AG04450 (cell line): ENCODE results near the gene UBL4B. TPM values are rescaled to one million over a fixed set of nuclear protein-coding genes. Genes with fewer than 3 reads are reported as not detected.

Experiments used
- CTCF ChIA-PET: fragments of 300-600, 350-600 bp; formaldehyde crosslinking; extraction: SDS; loops from one replicate; lab custom pipeline; 2022; ENCODE audit warnings: antibody characterized with exemption, inconsistent platforms; lab: Charles Lee
- POLR2A ChIA-PET: fragments of 350-600 bp; formaldehyde crosslinking; extraction: SDS; loops from one replicate; lab custom pipeline; 2021; ENCODE audit warnings: antibody characterized with exemption, inconsistent platforms; lab: Yijun Ruan, JAX
- DNase-seq: peaks from one replicate; pipeline ENCODE4 v3.0.0-alpha.2; 2011; ENCODE audit warnings: low read depth, low spot score
- H3K27ac ChIP-seq: one replicate; pipeline ENCODE4 v1.5.1; 2012; ENCODE audit warnings: low read depth, low read length, control low read depth
- H3K27me3 ChIP-seq: one replicate; pipeline ENCODE4 v1.6.0; 2012; ENCODE audit warnings: low read length; ENCODE audit not compliant: control insufficient read depth, insufficient read depth
- H3K4me3 ChIP-seq: 2 replicates; pipeline ENCODE4 v1.5.1; 2011; ENCODE audit warnings: mild to moderate bottlenecking, low read depth, low read length, control low read depth
- H3K9me3 ChIP-seq: 2 replicates; pipeline ENCODE4 v1.5.1; 2012; ENCODE audit warnings: low read length; ENCODE audit not compliant: control insufficient read depth, insufficient read depth
- polyA plus RNA-seq: library from polyadenylated mRNA; depleted of rRNA; stranded (reverse); fragments of >200 nt; gene quantifications from 2 replicates; pipeline ENCODE4 v1.2.3, GENCODE V29; 2011; rRNA removed
- TF ChIP-seq, protein P1 (sequence below): IDR thresholded peaks from 2 replicates; pipeline ENCODE4 v1.5.1; 2011; ENCODE audit warnings: low read depth, low read length, control low read depth, inconsistent platforms

UBL4B gene
- polyA plus RNA-seq, 1 experiment: not detected

DNA sequence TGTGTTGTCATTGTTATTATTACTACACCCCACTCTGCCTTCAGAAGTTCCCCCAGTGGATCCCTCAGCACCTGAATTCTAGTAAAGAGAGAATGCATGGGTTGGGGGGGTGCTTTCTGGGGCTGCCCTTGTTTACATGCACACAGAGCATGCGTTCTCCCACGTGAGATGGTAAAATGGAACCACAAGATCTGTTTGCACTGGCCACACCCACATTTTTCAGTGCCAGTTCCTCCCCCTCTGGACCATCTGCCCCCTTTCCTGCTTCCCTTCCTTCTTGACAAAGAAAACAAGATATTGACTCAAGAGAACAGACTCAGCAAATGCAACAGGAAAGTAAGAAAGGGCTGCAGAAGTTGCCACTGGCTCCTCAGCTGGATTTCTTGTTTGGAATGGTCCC lies 46.9 kb downstream of the UBL4B start:
- TF ChIP-seq, protein P1, sequence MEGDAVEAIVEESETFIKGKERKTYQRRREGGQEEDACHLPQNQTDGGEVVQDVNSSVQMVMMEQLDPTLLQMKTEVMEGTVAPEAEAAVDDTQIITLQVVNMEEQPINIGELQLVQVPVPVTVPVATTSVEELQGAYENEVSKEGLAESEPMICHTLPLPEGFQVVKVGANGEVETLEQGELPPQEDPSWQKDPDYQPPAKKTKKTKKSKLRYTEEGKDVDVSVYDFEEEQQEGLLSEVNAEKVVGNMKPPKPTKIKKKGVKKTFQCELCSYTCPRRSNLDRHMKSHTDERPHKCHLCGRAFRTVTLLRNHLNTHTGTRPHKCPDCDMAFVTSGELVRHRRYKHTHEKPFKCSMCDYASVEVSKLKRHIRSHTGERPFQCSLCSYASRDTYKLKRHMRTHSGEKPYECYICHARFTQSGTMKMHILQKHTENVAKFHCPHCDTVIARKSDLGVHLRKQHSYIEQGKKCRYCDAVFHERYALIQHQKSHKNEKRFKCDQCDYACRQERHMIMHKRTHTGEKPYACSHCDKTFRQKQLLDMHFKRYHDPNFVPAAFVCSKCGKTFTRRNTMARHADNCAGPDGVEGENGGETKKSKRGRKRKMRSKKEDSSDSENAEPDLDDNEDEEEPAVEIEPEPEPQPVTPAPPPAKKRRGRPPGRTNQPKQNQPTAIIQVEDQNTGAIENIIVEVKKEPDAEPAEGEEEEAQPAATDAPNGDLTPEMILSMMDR: no peak
- ChIA-PET CTCF (no interaction called here), POLR2A (no interaction called here)
- Histone ChIP-seq H3K9me3 (no peaks in the 10 kb centered on the region; the same call in 1 of the 2 replicates), H3K27me3 (peaks cover 17% of the 10 kb centered on the region), H3K4me3 (no peak overlapping the region), H3K27ac (no peak overlapping the region)
- no peak for DNase-seq

GRCh38 chr1:110160538-110161100 lies 48.4 kb downstream of the UBL4B start:
- TF ChIP-seq, protein P1: no peak
- H3K27me3 ChIP-seq: peaks cover 23% of the 10 kb centered on the region
- no peak for DNase-seq
- no peaks in the 10 kb centered on the region; the same call in 1 of the 2 replicates for H3K9me3 ChIP-seq
- H3K27ac ChIP-seq: no peak overlapping the region
- ChIA-PET POLR2A (no interaction called here), CTCF (interaction anchor here (1.3 kb wide), 1 partner anchor 36 kb away, joined by 4 read pairs; no protein-coding TSS in a partner anchor)
- no peak overlapping the region for H3K4me3 ChIP-seq

GRCh38 chr1:110161165-110161564 lies 48.9 kb downstream of the UBL4B start:
- Histone ChIP-seq H3K9me3 (no peaks in the 10 kb centered on the region; the same call in 1 of the 2 replicates), H3K4me3 (no peak overlapping the region), H3K27me3 (peaks cover 26% of the 10 kb centered on the region), H3K27ac (no peak overlapping the region)
- ChIA-PET POLR2A (no interaction called here), CTCF (interaction anchor here (1.3 kb wide), 1 partner anchor 36 kb away, joined by 4 read pairs; no protein-coding TSS in a partner anchor)
- TF ChIP-seq, protein P1: no peak
- DNase-seq: no peak

GRCh38 chr1:110161849-110162248 lies 49.6 kb downstream of the UBL4B start:
- peaks cover 29% of the 10 kb centered on the region for H3K27me3 ChIP-seq
- ChIA-PET POLR2A (no interaction called here), CTCF (interaction anchor here (1.3 kb wide), 1 partner anchor 35 kb away, joined by 4 read pairs; no protein-coding TSS in a partner anchor)
- H3K9me3 ChIP-seq: no peaks in the 10 kb centered on the region; the same call in 1 of the 2 replicates
- no peak for DNase-seq
- H3K4me3 ChIP-seq: no peak overlapping the region
- TF ChIP-seq, protein P1: no peak
- no peak overlapping the region for H3K27ac ChIP-seq

Other genes with a start within 250 kb of the UBL4B start
- gene CSF1, start 201.6 kb upstream of the UBL4B start, polyA plus RNA-seq: 70.1 and 84.1 TPM in 2 replicates
- 120 and 133 TPM in 2 replicates for gene AHCYL1, start 127.7 kb upstream of the UBL4B start, polyA plus RNA-seq
- 31.3 and 36.2 TPM in 2 replicates for gene STRIP1, start 77.8 kb upstream of the UBL4B start, polyA plus RNA-seq
- not detected in 2 replicates for gene ALX3, start 41.8 kb upstream of the UBL4B start, polyA plus RNA-seq
- 0.02 and 0.05 TPM in 2 replicates for gene SLC6A17, start 38.1 kb downstream of the UBL4B start, polyA plus RNA-seq
- gene KCNC4, start 97.9 kb downstream of the UBL4B start, polyA plus RNA-seq: 0.36 and 0.63 TPM in 2 replicates
- gene RBM15, start 226.9 kb downstream of the UBL4B start, polyA plus RNA-seq: 8.9 and 9.6 TPM in 2 replicates